Lower leg skin (tissue), 4 donors: ENCODE results near the gene FSD2. TPM values are rescaled to one million over a fixed set of nuclear protein-coding genes. Genes with fewer than 3 reads are reported as not detected.

ENCODE experiments used
- DNase-seq, 2 donors: peaks; one replicate each; pipeline ENCODE4 v3.0.0-alpha.2; 2019; ENCODE audit warnings: low spot score in 2 of 2
- H3K4me3 ChIP-seq: fragments of 200-600 bp; sonication (generic); 2 replicates; pipeline ENCODE4 v1.5.1; 2017; ENCODE audit warnings: mild to moderate bottlenecking, low read depth; ENCODE audit not compliant: poor library complexity, severe bottlenecking
- POLR2A ChIP-seq, 2 donors: fragments of 450-650 bp; IDR thresholded peaks; one replicate each; pipeline ENCODE4 v1.6.1; 2016 to 2017; ENCODE audit warnings: antibody characterized with exemption in 2 of 2, mild to moderate bottlenecking in 1 of 2, moderate library complexity in 1 of 2
- WGBS, 2 donors: methylation state at CpG; one replicate each; pipeline ENCODE4 v1.1.5; 2018; 5-methylcytosine and 5-hydroxymethylcytosine counted together
- intact Hi-C: fragments of 100-400 bp; cut with DNase I; formaldehyde crosslinking; loops from one replicate; pipeline ENCODE4 v1.15.0; 2023; ENCODE audit warnings: low total_unique reads
- total RNA-seq, 4 donors: library from RNA; depleted of rRNA; stranded (reverse); fragments of >200 nt; gene quantifications; one replicate each; pipeline ENCODE4 v1.1.0, GENCODE V29; 2016
- TF ChIP-seq, protein P1 (sequence below), 3 donors: fragments of 450-650 bp; IDR thresholded peaks; one replicate each; pipeline ENCODE4 v1.5.1; 2016; ENCODE audit warnings: antibody characterized with exemption in 3 of 3, mild to moderate bottlenecking in 3 of 3, moderate library complexity in 2 of 3

Gene FSD2
- total RNA-seq, 4 donors from 2014 or later, result 0.19 TPM; not detected in 3

DNA sequence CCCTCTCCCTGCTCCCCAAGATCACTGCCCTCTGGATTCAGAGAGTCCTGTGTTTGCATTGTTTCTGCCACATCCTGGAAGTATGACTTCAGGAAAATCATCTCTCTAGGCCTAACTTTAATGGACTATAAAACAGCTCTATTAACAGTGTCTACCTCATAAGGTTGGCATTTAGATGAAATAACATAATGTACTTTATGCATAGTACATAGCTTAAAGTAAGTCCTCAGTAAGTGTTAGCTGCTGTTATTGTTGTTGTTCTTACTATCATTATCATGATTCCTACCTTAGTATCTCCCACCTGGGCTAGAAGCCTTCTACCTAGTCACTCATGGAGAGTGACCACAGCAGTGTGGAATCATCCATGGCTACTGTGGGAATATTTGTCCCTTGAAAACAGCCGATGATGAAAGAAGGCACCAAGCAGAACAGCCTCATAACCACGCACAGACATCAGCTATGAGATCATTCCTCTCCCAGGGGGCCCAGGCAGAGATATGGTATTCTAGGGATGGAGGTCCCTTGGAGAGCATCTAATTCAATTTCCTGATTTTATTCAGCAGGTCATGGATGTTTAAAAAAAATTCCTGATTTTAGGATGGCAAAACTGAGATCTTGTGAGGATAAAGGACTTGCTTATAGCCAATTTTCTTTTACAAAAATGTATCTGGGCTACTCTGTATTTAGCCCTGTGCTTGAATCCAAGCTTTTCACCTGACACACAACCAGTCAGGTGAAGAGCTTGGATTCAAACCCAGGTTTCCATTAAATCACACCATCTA is 1.9 kb downstream of the FSD2 start:
- 84 to 91% methylated on average over 2 of the region's 2 CpGs for WGBS, 2 donors
- no peak overlapping the region for H3K4me3 ChIP-seq
- DNase-seq, result no peak
- TF ChIP-seq, protein P1, sequence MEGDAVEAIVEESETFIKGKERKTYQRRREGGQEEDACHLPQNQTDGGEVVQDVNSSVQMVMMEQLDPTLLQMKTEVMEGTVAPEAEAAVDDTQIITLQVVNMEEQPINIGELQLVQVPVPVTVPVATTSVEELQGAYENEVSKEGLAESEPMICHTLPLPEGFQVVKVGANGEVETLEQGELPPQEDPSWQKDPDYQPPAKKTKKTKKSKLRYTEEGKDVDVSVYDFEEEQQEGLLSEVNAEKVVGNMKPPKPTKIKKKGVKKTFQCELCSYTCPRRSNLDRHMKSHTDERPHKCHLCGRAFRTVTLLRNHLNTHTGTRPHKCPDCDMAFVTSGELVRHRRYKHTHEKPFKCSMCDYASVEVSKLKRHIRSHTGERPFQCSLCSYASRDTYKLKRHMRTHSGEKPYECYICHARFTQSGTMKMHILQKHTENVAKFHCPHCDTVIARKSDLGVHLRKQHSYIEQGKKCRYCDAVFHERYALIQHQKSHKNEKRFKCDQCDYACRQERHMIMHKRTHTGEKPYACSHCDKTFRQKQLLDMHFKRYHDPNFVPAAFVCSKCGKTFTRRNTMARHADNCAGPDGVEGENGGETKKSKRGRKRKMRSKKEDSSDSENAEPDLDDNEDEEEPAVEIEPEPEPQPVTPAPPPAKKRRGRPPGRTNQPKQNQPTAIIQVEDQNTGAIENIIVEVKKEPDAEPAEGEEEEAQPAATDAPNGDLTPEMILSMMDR (IDR thresholded peaks at IDR 0.05), result no peak
- TF ChIP-seq POLR2A (IDR thresholded peaks at IDR 0.05), result no peak
- intact Hi-C loops, result no loop called here

DNA sequence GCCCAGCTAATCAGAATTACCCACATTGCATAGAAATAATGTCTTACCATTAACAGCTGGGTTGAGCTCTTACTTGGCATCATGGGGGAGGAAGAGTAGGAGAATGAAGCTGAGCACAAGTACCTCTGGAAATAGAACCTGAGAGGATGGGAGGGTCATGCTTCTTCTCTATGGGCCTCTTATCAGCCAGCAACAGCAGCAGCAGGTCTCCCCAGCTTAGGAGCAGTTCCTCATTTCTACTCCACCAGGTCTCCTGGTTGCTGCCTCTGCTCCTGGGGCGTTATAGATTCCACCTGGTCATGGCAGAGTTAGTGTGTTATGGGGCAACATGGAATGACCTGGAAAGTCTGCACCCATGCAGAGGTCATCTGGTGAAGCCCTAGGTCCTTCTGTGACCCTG is 3.4 kb downstream of the FSD2 start:
- intact Hi-C loops, result no loop called here
- no peak for TF ChIP-seq POLR2A (IDR thresholded peaks at IDR 0.05)
- TF ChIP-seq, protein P1 (IDR thresholded peaks at IDR 0.05), result no peak
- DNase-seq, result no peak
- WGBS, 2 donors, result 67 to 100% methylated on average over 1 of the region's 1 CpG
- no peak overlapping the region for H3K4me3 ChIP-seq

DNA sequence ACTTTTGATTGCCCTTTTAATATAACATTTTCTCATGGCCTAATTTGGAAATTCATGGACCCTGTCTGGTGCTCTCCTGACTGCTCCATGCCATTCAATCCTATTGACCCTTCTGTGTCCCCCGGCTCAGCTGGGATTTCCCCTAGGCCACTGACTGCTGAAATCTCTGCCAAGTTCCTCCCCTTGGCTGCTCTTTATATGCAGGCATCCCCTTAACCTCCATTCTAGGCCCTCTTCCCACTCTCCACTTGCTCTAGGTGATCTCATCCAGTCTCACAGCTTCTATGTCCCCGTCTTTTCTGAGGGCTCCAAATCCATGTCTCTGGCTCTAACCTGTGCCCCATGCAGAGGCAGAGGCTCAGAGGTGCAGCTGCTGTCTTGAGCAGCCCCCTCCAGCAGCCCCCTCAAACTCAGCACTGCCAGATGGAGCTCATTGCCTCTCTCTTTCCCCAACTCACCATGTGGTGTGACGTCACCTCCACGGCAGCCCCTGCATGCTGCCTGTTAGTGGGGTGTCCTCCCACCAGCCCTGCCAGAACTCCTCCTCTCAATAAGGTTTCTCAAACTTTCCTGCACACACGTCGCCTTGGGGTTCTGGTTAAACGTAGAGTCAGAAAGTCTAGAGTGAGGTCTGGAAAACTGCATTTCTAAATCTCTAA is 6.6 kb downstream of the FSD2 start:
- TF ChIP-seq, protein P1 (IDR thresholded peaks at IDR 0.05), result no peak
- no peak for TF ChIP-seq POLR2A (IDR thresholded peaks at IDR 0.05)
- no peak for DNase-seq
- intact Hi-C loops, result no loop called here
- 62 to 74% methylated on average over 7 of the region's 7 CpGs for WGBS, 2 donors
- no peak overlapping the region for H3K4me3 ChIP-seq

DNA sequence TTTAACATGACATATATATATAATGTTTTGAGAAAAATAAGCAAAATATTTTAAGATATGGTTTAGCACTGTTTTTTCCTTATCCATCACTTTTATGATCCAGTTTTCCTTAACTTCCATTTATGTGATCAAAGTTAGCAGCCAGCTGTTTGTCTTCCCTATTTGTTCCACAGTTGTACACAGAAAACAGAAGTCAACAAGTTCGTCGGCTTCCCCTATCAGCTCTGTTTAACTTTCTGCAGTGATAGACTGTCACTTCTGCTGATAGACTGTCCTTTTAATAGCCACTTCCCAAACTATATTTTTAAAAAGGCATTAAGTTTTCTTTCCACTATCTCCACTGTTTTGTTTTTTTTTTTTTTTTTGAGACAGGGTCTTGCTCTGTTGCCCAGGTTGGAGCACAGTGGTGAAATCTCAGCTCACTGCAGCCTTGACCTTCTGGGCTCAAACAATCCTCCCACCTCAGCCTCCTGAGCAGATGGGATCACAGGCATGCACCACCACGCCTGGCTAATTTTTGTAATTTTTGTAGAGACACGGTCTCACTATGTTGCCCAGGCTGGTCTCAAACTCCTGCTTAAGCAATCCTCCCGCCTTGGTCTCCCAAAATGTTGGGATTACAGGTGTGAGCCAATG is 7.2 kb downstream of the FSD2 start:
- TF ChIP-seq, protein P1 (IDR thresholded peaks at IDR 0.05), result no peak
- no peak for TF ChIP-seq POLR2A (IDR thresholded peaks at IDR 0.05)
- WGBS, 2 donors, result 78 to 79% methylated on average over 5 of the region's 5 CpGs
- intact Hi-C loops, result no loop called here
- H3K4me3 ChIP-seq, result no peak overlapping the region
- no peak for DNase-seq

DNA sequence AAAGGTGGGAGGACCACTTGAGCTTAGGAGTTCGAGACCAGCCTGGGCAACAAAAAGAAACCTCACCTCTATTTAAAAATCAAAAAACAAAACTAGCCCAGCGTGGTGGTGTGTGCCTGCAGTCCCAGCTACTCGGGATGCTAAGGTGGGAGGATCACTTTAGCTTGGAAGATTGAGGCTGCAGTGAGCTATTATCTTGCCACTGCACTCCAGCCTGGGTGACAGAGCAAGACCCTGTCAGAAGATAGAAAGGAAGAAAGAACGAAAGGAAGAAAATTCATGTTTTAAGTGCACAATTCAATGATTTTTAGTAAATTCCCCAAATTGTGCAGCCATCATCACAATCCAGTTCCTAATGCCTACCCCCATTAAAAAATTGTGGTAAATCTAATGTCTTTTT is 7.8 kb downstream of the FSD2 start:
- H3K4me3 ChIP-seq, result no peak overlapping the region
- TF ChIP-seq, protein P1 (IDR thresholded peaks at IDR 0.05), result no peak
- no peak for TF ChIP-seq POLR2A (IDR thresholded peaks at IDR 0.05)
- 83% methylated on average over 4 of the region's 4 CpGs for WGBS, 2 donors
- DNase-seq, result no peak
- intact Hi-C loops, result no loop called here
